ENCODE measurements around the gene TUBB2A.

DNA sequence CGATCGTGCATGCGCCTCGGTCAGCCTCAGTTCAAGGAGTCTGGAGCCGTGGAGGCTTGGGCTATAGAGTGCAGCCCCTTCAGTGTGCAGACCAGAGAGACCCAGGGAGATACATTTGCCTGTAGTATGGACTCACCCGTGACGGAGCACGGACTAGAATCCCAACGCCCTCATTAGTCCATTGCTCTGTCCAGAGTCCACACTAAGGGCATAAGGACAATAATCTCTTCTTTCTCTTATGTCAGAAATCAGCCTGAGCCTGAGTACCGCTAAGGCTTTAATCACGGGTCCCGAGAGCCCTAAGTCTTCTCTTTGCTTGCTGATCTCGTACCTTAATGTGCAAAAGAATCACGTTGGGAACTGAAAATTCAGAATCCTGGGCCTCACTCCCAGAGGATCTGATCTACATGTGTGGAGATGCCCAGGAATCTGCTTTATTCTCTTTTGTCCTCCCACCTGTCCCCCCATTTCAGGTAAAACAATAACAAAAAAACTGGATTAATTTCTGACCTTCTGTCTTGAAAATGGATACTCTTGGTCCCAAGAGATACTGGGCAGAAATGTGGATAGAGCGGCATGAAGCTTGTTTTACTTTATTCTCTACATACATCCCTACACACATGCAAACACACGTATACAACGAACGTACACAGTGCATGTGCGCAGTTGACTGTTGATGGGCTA, 38.2 kb downstream of the TUBB2A start:
- TF ChIP-seq, protein P1, sequence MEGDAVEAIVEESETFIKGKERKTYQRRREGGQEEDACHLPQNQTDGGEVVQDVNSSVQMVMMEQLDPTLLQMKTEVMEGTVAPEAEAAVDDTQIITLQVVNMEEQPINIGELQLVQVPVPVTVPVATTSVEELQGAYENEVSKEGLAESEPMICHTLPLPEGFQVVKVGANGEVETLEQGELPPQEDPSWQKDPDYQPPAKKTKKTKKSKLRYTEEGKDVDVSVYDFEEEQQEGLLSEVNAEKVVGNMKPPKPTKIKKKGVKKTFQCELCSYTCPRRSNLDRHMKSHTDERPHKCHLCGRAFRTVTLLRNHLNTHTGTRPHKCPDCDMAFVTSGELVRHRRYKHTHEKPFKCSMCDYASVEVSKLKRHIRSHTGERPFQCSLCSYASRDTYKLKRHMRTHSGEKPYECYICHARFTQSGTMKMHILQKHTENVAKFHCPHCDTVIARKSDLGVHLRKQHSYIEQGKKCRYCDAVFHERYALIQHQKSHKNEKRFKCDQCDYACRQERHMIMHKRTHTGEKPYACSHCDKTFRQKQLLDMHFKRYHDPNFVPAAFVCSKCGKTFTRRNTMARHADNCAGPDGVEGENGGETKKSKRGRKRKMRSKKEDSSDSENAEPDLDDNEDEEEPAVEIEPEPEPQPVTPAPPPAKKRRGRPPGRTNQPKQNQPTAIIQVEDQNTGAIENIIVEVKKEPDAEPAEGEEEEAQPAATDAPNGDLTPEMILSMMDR (IDR thresholded peaks at IDR 0.05; ENCODE audit: low read depth, low read length) = no peak
- TF ChIP-seq POLR2A (IDR thresholded peaks at IDR 0.05; ENCODE audit: extremely low read depth, insufficient read length) = no peak

All from NB4 (cell line).